ENCODE data around the gene LEP. TPM values are rescaled to one million over a fixed set of nuclear protein-coding genes. Genes with fewer than 3 reads are reported as not detected.

The LEP gene
- total RNA-seq, 1 donor from 2014 or later: not detected

- no peak for ATAC-seq
- no peaks in the 10 kb centered on the region for H3K9me3 ChIP-seq
- no peak overlapping the region for H3K27ac ChIP-seq
- intact Hi-C loops (cut with DNase I): no loop called here
- no peak overlapping the region for H3K4me3 ChIP-seq
- peaks cover 10% of the 10 kb centered on the region for H3K4me1 ChIP-seq
- DNase-seq: no peak
- no peak for TF ChIP-seq CTCF (IDR thresholded peaks at IDR 0.05)
- H3K27me3 ChIP-seq (ENCODE audit: low read depth): peaks cover 37% of the 10 kb centered on the region
- no peaks in the 10 kb centered on the region for H3K36me3 ChIP-seq
These were observed 37.3 kb upstream of the LEP start for GRCh38 chr7:128203710-128204214.

- peaks cover 10% of the 10 kb centered on the region for H3K4me1 ChIP-seq
- no peak for TF ChIP-seq CTCF (IDR thresholded peaks at IDR 0.05)
- no peak for ATAC-seq
- no peaks in the 10 kb centered on the region for H3K9me3 ChIP-seq
- intact Hi-C loops (cut with DNase I): no loop called here
- H3K4me3 ChIP-seq: no peak overlapping the region
- DNase-seq: no peak
- H3K27me3 ChIP-seq (ENCODE audit: low read depth): peaks cover 44% of the 10 kb centered on the region
- no peaks in the 10 kb centered on the region for H3K36me3 ChIP-seq
- H3K27ac ChIP-seq: no peak overlapping the region
These were observed 36.6 kb upstream of the LEP start for GRCh38 chr7:128204455-128204854.

- no peak overlapping the region for H3K4me3 ChIP-seq
- no peak for TF ChIP-seq CTCF (IDR thresholded peaks at IDR 0.05)
- peaks cover 47% of the 10 kb centered on the region for H3K27me3 ChIP-seq (ENCODE audit: low read depth)
- no peaks in the 10 kb centered on the region for H3K36me3 ChIP-seq
- H3K9me3 ChIP-seq: no peaks in the 10 kb centered on the region
- no peak overlapping the region for H3K27ac ChIP-seq
- intact Hi-C loops (cut with DNase I): no loop called here
- ATAC-seq: no peak
- no peak for DNase-seq
- peaks cover 10% of the 10 kb centered on the region for H3K4me1 ChIP-seq
These were observed 36.0 kb upstream of the LEP start for GRCh38 chr7:128205068-128205467.

GRCh38 chr7:128206017-128206746 lies 34.9 kb upstream of the LEP start:
- Histone ChIP-seq H3K9me3 (no peaks in the 10 kb centered on the region), H3K36me3 (no peaks in the 10 kb centered on the region), H3K27ac (no peak overlapping the region), H3K4me1 (peaks cover 7% of the 10 kb centered on the region), H3K4me3 (no peak overlapping the region), H3K27me3 (ENCODE audit: low read depth) (peaks cover 52% of the 10 kb centered on the region)
- no peak for DNase-seq
- intact Hi-C loops (cut with DNase I): no loop called here
- ATAC-seq: no peak
- TF ChIP-seq CTCF (IDR thresholded peaks at IDR 0.05): no peak

GRCh38 chr7:128206747-128207500 lies 34.2 kb upstream of the LEP start:
- H3K36me3 ChIP-seq: no peaks in the 10 kb centered on the region
- H3K4me3 ChIP-seq: no peak overlapping the region
- ATAC-seq: no peak
- intact Hi-C loops (cut with DNase I): no loop called here
- H3K27me3 ChIP-seq (ENCODE audit: low read depth): peaks cover 50% of the 10 kb centered on the region
- no peak for DNase-seq
- H3K27ac ChIP-seq: no peak overlapping the region
- H3K9me3 ChIP-seq: no peaks in the 10 kb centered on the region
- no peak for TF ChIP-seq CTCF (IDR thresholded peaks at IDR 0.05)
- no peaks in the 10 kb centered on the region for H3K4me1 ChIP-seq

All from lower lobe of right lung (tissue), 2 donors.